ENCODE data around the gene RAB7A.

RAB7A gene

DNA sequence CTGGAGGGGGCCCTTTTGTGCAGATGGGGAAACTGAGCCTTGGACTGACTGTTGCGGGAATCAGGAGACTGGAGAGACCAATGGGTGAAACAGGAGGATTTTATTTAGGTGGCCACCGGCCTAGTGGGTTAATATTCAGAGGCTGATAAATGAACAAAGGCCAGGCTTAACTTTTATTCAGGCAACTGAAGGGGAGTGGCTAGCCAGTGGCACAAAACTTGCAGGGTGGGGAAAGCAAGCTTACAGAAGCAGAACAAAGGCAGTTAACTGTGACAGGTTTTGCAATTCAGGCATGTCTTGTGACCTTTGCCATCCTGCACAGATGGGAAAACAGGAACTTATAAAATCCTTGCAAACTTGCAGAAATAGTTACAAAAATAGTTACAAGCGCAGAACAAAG lies 128.5 kb downstream of the RAB7A start:
- CTCF ChIA-PET = interaction anchor here (0.6 kb wide), 1 partner anchor 113 kb away, joined by 4 read pairs; no protein-coding TSS in a partner anchor
- TF ChIP-seq ELF4 (IDR thresholded peaks at IDR 0.05) (no peak), HDGF (IDR thresholded peaks at IDR 0.05; ENCODE audit: borderline replicate concordance) (no peak), ARNT (IDR thresholded peaks at IDR 0.05) (no peak), LEF1 (IDR thresholded peaks at IDR 0.05; ENCODE audit: borderline replicate concordance) (no peak), ZNF384 (IDR thresholded peaks at IDR 0.05) (no peak), L3MBTL2 (conservative IDR thresholded peaks at IDR 0.05) (no peak), BHLHE40 (IDR thresholded peaks at IDR 0.05; ENCODE audit: borderline replicate concordance) (no peak)
- no peak for DNase-seq (ENCODE audit: extremely low spot score)
- POLR2A ChIA-PET = no interaction called here

GRCh38 chr3:128855569-128855968 lies 129.6 kb downstream of the RAB7A start:
- TF ChIP-seq NFRKB (IDR thresholded peaks at IDR 0.05) = no peak
- TF ChIP-seq ZNF384 (IDR thresholded peaks at IDR 0.05) = no peak
- no peak for TF ChIP-seq FOXM1 (IDR thresholded peaks at IDR 0.05; ENCODE audit: borderline replicate concordance)
- no peak for TF ChIP-seq ELF4 (IDR thresholded peaks at IDR 0.05)
- no peak for TF ChIP-seq FOXK2 (IDR thresholded peaks at IDR 0.05)
- no peak for TF ChIP-seq SUZ12 (IDR thresholded peaks at IDR 0.05)
- TF ChIP-seq BHLHE40 (IDR thresholded peaks at IDR 0.05; ENCODE audit: borderline replicate concordance) = no peak
- TF ChIP-seq SP1 (IDR thresholded peaks at IDR 0.05) = no peak
- TF ChIP-seq, protein P1, sequence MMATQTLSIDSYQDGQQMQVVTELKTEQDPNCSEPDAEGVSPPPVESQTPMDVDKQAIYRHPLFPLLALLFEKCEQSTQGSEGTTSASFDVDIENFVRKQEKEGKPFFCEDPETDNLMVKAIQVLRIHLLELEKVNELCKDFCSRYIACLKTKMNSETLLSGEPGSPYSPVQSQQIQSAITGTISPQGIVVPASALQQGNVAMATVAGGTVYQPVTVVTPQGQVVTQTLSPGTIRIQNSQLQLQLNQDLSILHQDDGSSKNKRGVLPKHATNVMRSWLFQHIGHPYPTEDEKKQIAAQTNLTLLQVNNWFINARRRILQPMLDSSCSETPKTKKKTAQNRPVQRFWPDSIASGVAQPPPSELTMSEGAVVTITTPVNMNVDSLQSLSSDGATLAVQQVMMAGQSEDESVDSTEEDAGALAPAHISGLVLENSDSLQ (IDR thresholded peaks at IDR 0.05) = no peak
- no peak for TF ChIP-seq LEF1 (IDR thresholded peaks at IDR 0.05; ENCODE audit: borderline replicate concordance)
- CTCF ChIA-PET = no interaction called here
- no peak for DNase-seq (ENCODE audit: extremely low spot score)
- POLR2A ChIA-PET = no interaction called here

DNA sequence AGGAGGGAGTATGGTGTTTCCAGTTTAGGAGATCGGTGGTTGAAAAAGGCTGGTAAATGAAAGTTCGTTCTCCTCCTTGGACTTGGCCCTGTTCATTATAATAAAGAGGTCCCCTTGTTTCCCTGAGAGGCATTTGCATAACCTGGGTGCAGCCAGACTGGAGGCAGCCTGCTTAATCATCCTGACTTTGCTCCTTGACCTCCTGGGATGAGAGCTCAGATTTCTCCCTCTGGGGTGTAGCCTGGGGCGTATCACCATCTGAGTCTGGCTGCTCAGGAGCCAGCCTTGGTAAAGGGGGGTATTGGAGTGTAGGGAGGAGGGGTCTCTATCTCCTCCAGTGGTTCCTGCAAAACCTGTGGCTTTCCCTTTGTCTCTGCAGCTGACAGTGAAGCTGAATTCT lies 132.2 kb downstream of the RAB7A start:
- ChIA-PET POLR2A (no interaction called here), CTCF (no interaction called here)
- no peak for DNase-seq (ENCODE audit: extremely low spot score)
- TF ChIP-seq FOXA1 (IDR thresholded peaks at IDR 0.05) (no peak), SUZ12 (IDR thresholded peaks at IDR 0.05) (no peak), FOXM1 (IDR thresholded peaks at IDR 0.05; ENCODE audit: borderline replicate concordance) (no peak), BHLHE40 (IDR thresholded peaks at IDR 0.05; ENCODE audit: borderline replicate concordance) (no peak), ZNF384 (IDR thresholded peaks at IDR 0.05) (no peak), TARDBP (IDR thresholded peaks at IDR 0.05) (no peak), ARNT (IDR thresholded peaks at IDR 0.05) (no peak), L3MBTL2 (conservative IDR thresholded peaks at IDR 0.05) (no peak), HDGF (IDR thresholded peaks at IDR 0.05; ENCODE audit: borderline replicate concordance) (no peak), ELF4 (IDR thresholded peaks at IDR 0.05) (no peak), CTBP1 (IDR thresholded peaks at IDR 0.05; ENCODE audit: borderline replicate concordance) (no peak)
- TF ChIP-seq, protein P1 (IDR thresholded peaks at IDR 0.05) = no peak

DNA sequence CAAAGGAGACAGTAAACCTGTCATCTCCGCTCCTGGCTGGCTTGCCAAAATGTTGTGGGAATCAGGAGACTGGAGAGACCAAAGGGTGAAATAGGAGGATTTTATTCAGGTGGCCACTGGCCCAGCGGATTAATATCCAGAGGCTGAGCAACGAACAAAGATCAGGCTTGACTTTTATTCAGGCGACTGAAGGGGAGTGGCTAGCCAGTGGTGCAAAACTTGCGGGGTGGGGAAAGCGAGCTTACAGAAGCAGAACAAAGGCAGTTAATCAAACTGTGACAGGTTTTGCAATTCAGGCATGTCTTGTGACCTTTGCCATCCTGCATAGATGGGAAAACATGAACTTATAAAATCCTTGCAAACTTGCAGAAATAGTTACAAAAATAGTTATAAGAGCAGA lies 133.6 kb downstream of the RAB7A start:
- CTCF ChIA-PET = no interaction called here
- DNase-seq (ENCODE audit: extremely low spot score) = no peak
- POLR2A ChIA-PET = no interaction called here
- TF ChIP-seq FOXM1 (IDR thresholded peaks at IDR 0.05; ENCODE audit: borderline replicate concordance) (no peak), L3MBTL2 (conservative IDR thresholded peaks at IDR 0.05) (no peak), FOXK2 (IDR thresholded peaks at IDR 0.05) (no peak), SP1 (IDR thresholded peaks at IDR 0.05) (no peak), HDGF (IDR thresholded peaks at IDR 0.05; ENCODE audit: borderline replicate concordance) (no peak), CTBP1 (IDR thresholded peaks at IDR 0.05; ENCODE audit: borderline replicate concordance) (no peak), ELF4 (IDR thresholded peaks at IDR 0.05) (no peak), TARDBP (IDR thresholded peaks at IDR 0.05) (no peak), NFRKB (IDR thresholded peaks at IDR 0.05) (no peak), ARNT (IDR thresholded peaks at IDR 0.05) (no peak), FOXA1 (IDR thresholded peaks at IDR 0.05) (no peak), BHLHE40 (IDR thresholded peaks at IDR 0.05; ENCODE audit: borderline replicate concordance) (no peak), LEF1 (IDR thresholded peaks at IDR 0.05; ENCODE audit: borderline replicate concordance) (no peak), ZNF384 (IDR thresholded peaks at IDR 0.05) (no peak), SUZ12 (IDR thresholded peaks at IDR 0.05) (no peak)
- TF ChIP-seq, protein P1 (IDR thresholded peaks at IDR 0.05) = no peak

DNA sequence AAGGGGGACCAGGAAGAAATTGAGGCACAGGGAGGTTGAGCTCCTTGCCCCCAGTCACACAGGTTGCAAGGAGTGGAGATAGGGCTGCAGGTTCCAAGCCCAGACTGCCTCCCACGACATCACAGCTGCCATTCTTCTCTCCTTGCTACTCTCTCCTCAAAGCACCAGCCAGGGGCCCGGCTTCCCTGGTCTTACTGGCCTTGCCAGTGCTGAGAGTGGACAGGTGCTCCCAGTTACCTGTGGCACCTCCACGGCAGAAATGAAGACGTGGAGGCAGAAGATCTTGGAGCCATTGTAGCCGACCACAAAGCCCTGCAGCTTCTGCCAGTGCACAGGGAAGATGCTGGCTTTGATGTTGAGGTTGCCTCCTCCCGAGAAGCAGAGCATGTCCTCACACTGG lies 135.5 kb downstream of the RAB7A start:
- POLR2A ChIA-PET = no interaction called here
- DNase-seq (ENCODE audit: extremely low spot score) = no peak
- CTCF ChIA-PET = no interaction called here
- TF ChIP-seq, protein P1 (IDR thresholded peaks at IDR 0.05) = no peak
- TF ChIP-seq SP1 (IDR thresholded peaks at IDR 0.05) (no peak), HDGF (IDR thresholded peaks at IDR 0.05; ENCODE audit: borderline replicate concordance) (no peak), BHLHE40 (IDR thresholded peaks at IDR 0.05; ENCODE audit: borderline replicate concordance) (no peak), TARDBP (IDR thresholded peaks at IDR 0.05) (no peak), L3MBTL2 (conservative IDR thresholded peaks at IDR 0.05) (no peak), FOXA1 (IDR thresholded peaks at IDR 0.05) (no peak), NFRKB (IDR thresholded peaks at IDR 0.05) (no peak), FOXK2 (IDR thresholded peaks at IDR 0.05) (no peak), LEF1 (IDR thresholded peaks at IDR 0.05; ENCODE audit: borderline replicate concordance) (no peak), CTBP1 (IDR thresholded peaks at IDR 0.05; ENCODE audit: borderline replicate concordance) (no peak), ARNT (IDR thresholded peaks at IDR 0.05) (no peak), FOXM1 (IDR thresholded peaks at IDR 0.05; ENCODE audit: borderline replicate concordance) (no peak), ELF4 (IDR thresholded peaks at IDR 0.05) (no peak)

DNA sequence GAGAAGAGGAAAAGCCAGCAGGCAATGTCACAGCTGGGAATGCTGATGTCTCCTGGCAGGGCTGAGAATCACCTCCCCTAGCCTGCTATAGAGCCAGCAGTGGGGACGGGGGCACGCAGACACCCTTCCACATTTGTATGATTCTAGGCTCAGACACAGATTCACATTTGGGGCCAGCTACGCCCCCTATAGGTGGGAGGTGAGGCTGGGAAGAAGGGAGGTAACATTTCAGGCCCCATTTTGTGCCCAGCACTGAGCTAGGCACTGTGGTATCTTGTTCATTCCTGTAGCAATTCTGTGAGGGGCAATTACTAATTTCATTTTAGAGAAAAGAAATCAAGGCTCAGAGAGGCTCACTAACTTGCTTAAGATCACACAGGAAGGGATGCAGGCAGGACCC lies 137.6 kb downstream of the RAB7A start:
- POLR2A ChIA-PET = interaction anchor here (1.5 kb wide), 1 partner anchor 15 kb away, joined by 7 read pairs; the partner anchor contains the start of gene ACAD9
- CTCF ChIA-PET = interaction anchor here (0.6 to 1.2 kb wide), 5 partner anchors 12 to 107 kb away, joined by 3 to 5 read pairs (median 4); no protein-coding TSS in a partner anchor

More for the DNA sequence above, 137.6 kb downstream of the RAB7A start:
- no peak for TF ChIP-seq FOXA1 (IDR thresholded peaks at IDR 0.05)
- no peak for TF ChIP-seq SUZ12 (IDR thresholded peaks at IDR 0.05)
- TF ChIP-seq LEF1 (IDR thresholded peaks at IDR 0.05; ENCODE audit: borderline replicate concordance) = no peak
- no peak for TF ChIP-seq TARDBP (IDR thresholded peaks at IDR 0.05)
- no peak for TF ChIP-seq ELF4 (IDR thresholded peaks at IDR 0.05)
- no peak for TF ChIP-seq HDGF (IDR thresholded peaks at IDR 0.05; ENCODE audit: borderline replicate concordance)
- TF ChIP-seq NFRKB (IDR thresholded peaks at IDR 0.05) = no peak
- no peak for TF ChIP-seq ZNF384 (IDR thresholded peaks at IDR 0.05)
- no peak for TF ChIP-seq FOXM1 (IDR thresholded peaks at IDR 0.05; ENCODE audit: borderline replicate concordance)
- TF ChIP-seq, protein P1 (IDR thresholded peaks at IDR 0.05) = no peak
- TF ChIP-seq L3MBTL2 (conservative IDR thresholded peaks at IDR 0.05) = no peak
- TF ChIP-seq ARNT (IDR thresholded peaks at IDR 0.05) = no peak
- TF ChIP-seq FOXK2 (IDR thresholded peaks at IDR 0.05) = no peak
- TF ChIP-seq BHLHE40 (IDR thresholded peaks at IDR 0.05; ENCODE audit: borderline replicate concordance) = no peak
- TF ChIP-seq CTBP1 (IDR thresholded peaks at IDR 0.05; ENCODE audit: borderline replicate concordance) = no peak
- no peak for TF ChIP-seq SP1 (IDR thresholded peaks at IDR 0.05)
- no peak for DNase-seq (ENCODE audit: extremely low spot score)

Data from HEK293T (cell line).